ENCODE measurements around the gene NUMB.

NUMB gene

GRCh38 chr14:73381380-73382013, 76.8 kb downstream of the NUMB start:
- no peak overlapping the region for H3K4me3 ChIP-seq (ENCODE audit: low read length)
- no peak for DNase-seq (ENCODE audit: low read depth)
- TF ChIP-seq CTCF (conservative IDR thresholded peaks at IDR 0.05; ENCODE audit: low read length): no peak

- TF ChIP-seq CTCF (conservative IDR thresholded peaks at IDR 0.05; ENCODE audit: low read length): no peak
- H3K4me3 ChIP-seq (ENCODE audit: low read length): no peak overlapping the region
- no peak for DNase-seq (ENCODE audit: low read depth)
These were observed 81.8 kb downstream of the NUMB start for GRCh38 chr14:73376585-73376984.

GRCh38 chr14:73375861-73376260, 82.5 kb downstream of the NUMB start:
- DNase-seq (ENCODE audit: low read depth): no peak
- no peak overlapping the region for H3K4me3 ChIP-seq (ENCODE audit: low read length)

GRCh38 chr14:73374218-73374617, 84.1 kb downstream of the NUMB start:
- no peak for TF ChIP-seq CTCF (conservative IDR thresholded peaks at IDR 0.05; ENCODE audit: low read length)
- no peak overlapping the region for H3K4me3 ChIP-seq (ENCODE audit: low read length)
- no peak for DNase-seq (ENCODE audit: low read depth)

More at GRCh38 chr14:73375861-73376260, 82.5 kb downstream of the NUMB start:
- no peak for TF ChIP-seq CTCF (conservative IDR thresholded peaks at IDR 0.05; ENCODE audit: low read length)

GRCh38 chr14:73372529-73372928, 85.8 kb downstream of the NUMB start:
- no peak for TF ChIP-seq CTCF (conservative IDR thresholded peaks at IDR 0.05; ENCODE audit: low read length)
- DNase-seq (ENCODE audit: low read depth): no peak
- no peak overlapping the region for H3K4me3 ChIP-seq (ENCODE audit: low read length)

GRCh38 chr14:73370561-73370960, 87.8 kb downstream of the NUMB start:
- DNase-seq (ENCODE audit: low read depth): no peak
- no peak for TF ChIP-seq CTCF (conservative IDR thresholded peaks at IDR 0.05; ENCODE audit: low read length)
- H3K4me3 ChIP-seq (ENCODE audit: low read length): no peak overlapping the region

DNA sequence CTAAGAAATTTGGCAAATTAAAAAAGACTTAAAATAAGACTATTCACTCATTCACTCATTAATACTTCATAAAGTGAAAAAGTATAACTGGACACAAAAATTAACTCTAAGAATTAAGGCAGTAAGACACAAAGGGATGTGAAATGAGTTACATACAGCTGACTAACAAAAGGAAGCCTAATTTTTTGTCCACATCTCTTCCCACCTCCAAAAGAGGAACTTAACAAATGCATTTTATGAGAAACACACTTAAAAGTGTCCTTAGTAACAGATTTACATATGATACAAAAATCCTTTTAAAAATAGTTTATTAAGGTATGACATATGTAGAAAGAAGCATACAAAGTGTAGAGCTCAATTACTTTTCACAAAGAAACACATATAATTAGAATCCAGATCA, 88.9 kb downstream of the NUMB start:
- TF ChIP-seq CTCF (conservative IDR thresholded peaks at IDR 0.05; ENCODE audit: low read length): no peak
- no peak for DNase-seq (ENCODE audit: low read depth)

More for the DNA sequence above, 88.9 kb downstream of the NUMB start:
- H3K4me3 ChIP-seq (ENCODE audit: low read length): no peak overlapping the region

Measured in AG10803 (cell line).